COLO829 (cell line): Measurements from ENCODE around the gene TMEM260.
"Not testable (repeated sequence)": the region's sequence is repeated elsewhere in the genome, so short reads cannot be mapped to it uniquely, and the experiment has no call there.

ENCODE experiments used
- DNase-seq: peaks from one replicate; pipeline ENCODE4 v3.0.0; 2012; ENCODE audit warnings: low spot score

Gene TMEM260

GRCh38 chr14:56676042-56676441, 96.4 kb downstream of the TMEM260 start:
- no peak for DNase-seq

DNA sequence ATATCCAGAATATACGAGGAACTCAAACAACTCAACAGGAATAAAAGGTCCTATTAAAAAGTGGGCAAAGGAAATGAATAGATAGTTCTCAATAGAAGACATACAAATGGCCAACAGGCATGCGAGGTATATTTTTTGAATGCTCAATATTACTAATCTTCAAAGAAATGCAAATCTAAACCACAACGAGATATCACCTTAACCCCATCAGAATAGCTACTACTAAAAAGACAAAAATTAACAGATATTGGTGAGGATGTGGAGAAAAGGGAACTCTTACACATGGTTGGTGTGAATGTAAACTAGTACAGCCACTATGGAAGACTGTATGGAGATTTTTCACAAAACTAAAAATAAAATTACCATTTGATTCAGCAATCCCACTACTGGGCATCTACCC, 99.2 kb downstream of the TMEM260 start:
- DNase-seq: no peak

DNA sequence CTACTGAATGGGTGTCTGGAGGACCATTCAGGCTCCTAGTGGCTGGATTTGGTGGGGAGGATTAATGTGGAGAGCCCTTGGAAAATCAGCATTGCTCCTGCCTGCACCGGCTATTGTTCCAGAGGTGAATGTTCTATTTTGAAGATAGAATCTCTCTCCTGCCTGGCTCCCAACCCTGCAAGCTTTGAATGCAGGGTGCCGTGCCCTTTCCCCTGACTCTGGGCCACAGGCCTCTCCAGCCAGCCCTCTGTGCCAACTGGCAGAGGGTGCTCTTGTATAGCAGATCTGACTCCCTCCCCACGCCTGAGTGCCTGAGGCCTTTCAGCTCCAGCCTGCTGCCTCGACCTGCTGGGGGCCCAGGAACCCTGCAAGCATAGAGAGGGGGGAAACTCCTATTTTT, 106.8 kb downstream of the TMEM260 start:
- DNase-seq: no peak

- no peak for DNase-seq
These were observed 107.5 kb downstream of the TMEM260 start for GRCh38 chr14:56687123-56687522.

DNA sequence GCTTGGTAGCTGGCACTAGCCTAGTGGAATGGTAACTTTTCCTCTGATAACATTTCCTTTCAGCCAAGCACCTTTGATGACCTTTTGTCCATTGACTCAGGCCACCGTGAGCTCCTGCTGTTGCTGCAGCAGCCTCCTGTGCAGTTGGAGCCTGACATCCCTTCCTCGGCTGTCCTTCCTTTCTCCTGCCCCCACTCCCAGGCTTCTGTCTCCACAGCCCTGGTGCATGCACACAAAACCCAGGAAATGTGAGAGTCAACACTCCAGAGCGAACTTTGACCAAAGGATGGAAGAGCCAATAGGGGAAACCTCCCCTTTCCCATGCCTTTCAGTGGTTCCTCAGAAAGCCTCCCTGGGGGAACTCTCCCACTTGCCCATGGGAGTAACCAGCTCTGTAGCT, 115.0 kb downstream of the TMEM260 start:
- no peak for DNase-seq

DNA sequence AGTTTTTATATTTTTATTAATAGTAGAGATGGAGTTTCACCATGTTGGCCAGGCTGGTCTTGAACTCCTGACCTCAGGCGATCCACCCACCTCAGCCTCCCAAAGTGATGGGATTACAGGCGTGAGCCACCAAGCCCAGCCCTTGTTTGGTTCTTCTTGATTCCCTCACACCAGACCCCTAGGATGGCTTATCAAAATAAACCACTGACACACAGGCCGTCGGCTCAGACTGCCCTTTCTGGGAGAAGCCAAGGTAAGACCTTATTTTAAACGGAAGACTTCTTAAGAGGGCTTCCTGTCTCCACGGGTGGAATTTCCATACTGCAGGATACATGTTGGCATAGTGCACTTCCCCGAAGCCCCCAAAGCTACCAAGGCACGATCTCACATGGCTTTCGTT, 115.6 kb downstream of the TMEM260 start:
- not testable (repeated sequence) for DNase-seq
